ENCODE results near the gene EOLA2. TPM values are rescaled to one million over a fixed set of nuclear protein-coding genes. Genes with fewer than 3 reads are reported as not detected.
"Not testable (repeated sequence)": the region's sequence is repeated elsewhere in the genome, so short reads cannot be mapped to it uniquely, and the experiment has no call there.

The EOLA2 gene
- 14.2 and 17.2 TPM in 2 replicates for polyA plus RNA-seq (2014; cell fraction: cytosol; rRNA removed)
- 16.1 and 17.2 TPM in 2 replicates for polyA plus RNA-seq (2014; cell fraction: nucleus; rRNA removed)

DNA sequence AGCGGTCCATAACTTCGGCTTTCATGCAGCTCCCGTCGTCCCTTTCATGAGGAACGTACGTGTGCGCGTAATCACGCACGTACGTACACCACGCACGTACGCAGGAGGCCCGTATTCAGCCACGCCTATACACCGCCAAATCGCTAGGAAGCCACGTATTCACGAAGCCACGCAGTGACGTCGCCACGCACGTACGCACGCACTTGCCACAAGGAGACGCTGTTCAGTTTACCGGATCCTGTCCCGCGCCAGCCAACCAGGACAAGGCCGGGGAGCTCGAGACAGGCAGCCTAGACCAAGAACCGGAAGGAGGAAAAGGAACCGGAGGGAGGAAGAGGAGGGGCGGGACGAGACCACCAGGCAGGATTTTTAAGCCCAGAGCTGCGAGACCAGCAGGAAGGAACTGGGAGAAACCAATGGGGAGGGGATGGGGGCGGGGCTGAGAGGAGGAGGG lies at the start of gene EOLA2:
Gene EOLA2, minus strand, starts transcription at position 65 of the 454 bp plus-strand sequence. CDS start 4,617 bp downstream, outside the sequence.
- DNase-seq (ENCODE audit: low spot score) = peak; percentile 97

DNA sequence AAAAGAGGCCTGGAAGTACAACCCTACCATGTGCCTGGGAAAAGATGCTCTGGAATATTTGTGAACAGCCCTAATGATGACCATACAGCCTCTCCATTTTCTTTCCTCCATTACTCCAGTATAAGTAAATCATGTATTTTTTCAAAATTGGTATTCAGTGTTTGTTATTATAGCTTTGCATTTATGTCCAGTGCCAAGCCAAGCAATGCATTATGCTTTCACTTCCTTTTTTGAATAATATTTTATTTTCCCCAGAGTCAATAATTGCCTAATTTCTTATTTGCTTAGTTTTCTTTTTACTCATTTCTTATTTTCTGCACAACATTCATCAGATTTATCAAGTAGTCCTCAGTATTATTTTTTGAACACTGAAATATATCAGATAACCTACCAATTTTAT lies 49.3 kb upstream of the EOLA2 start:
- DNase-seq (ENCODE audit: low spot score) = no peak

DNA sequence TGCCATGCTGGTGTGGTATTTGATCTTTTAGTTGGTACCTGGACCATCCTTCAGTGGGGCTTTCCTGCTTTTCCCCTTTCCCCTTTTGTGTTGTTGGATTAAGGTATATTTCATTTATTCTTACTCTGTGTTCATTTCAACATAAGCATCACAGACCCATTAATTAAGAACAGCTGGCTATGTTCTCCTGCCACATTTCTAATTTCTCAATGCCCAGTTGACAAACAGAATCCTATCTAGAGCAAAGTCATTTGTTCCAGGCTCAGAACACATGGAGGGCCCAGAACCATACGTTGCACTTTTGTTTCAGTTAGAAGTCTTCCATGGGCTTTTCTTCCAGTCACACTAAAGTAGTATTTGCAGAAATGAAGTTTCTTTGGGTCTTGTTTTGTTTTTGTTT lies 46.1 kb upstream of the EOLA2 start:
- DNase-seq (ENCODE audit: low spot score) = no peak

DNA sequence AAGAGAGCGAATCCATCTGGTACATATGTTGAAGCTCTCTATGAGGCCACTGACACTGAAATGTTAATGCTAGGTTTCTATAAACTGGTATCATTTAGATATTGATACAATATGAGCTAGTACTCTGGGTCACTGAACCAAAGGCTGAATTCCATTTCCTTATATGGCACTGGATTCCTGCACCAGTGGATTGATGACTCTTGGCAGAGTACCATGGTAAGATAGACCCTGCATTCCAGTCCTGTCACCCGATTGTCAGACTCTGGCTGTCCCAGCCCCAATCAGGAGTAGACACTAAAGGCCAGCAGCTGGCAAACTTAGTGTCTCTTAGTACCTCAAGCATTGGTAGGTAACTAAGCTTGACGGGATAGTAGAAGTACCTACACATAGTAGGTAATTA lies 44.0 kb upstream of the EOLA2 start:
- DNase-seq (ENCODE audit: low spot score) = no peak

DNA sequence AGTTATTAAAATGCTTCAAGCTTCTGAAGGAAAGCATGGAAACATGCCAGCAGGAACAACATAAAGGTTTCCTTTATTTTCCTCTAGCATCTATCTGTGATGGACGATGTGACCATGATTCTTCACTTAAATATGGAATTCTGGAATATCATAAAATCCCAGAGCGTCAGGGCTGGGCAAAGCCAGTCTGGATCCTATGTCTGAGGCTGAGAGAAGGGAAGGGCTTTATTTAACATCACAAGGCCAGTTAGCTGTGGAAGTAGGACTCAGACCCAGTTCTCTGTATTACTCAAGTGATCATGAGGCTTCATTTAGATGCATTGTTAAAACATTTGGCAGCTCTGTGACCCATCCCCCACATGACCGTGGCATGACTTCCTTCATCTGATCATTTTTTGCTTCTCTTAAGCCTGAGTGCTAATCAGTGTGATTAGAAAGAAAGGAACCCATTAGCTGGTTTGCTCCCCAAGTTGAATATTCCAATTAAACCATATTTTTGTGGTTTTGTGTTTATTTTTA lies 40.9 kb upstream of the EOLA2 start:
- no peak for DNase-seq (ENCODE audit: low spot score)

DNA sequence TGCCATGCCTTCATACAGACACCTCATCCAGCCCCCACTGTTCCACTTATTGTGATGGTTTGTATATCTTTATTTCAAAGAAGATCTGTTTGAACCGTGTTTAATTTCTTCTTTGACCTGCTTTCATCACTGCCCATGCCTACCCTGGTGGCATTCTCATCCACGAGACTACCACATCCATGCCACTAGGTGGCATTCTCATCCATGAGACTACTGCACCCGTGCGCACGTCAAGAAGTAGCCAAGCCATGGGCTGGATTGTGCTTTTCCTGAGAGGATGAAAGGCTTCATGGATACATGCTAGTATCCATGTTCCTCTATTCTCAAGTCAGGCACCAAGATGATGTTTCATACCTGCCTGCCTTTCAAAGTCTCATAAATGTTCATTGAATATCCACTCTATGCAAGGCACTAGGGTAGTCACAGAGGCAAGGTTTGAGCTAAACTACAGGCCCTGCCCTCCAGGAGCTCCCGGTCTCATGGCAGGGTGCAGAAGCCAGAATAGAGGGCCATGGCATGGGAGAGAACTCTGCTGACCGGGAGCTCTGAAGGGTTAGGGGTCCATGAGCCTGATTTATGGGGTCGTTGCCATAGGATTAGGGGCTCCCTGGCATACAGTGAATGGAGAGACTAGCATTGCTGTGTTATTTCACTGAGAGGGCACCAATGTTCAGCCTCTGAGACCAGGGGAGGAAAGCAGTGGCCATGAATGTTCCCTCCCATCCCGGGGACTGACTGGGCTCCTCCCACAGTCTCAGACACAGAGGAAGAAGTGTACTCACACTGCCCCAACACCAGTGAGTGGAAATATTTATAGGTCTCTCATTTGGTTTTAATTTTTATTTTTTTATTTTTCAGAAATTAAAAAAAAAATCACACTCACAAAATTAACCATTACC lies 24.8 kb upstream of the EOLA2 start:
- peak; percentile 41 for DNase-seq (ENCODE audit: low spot score)

DNA sequence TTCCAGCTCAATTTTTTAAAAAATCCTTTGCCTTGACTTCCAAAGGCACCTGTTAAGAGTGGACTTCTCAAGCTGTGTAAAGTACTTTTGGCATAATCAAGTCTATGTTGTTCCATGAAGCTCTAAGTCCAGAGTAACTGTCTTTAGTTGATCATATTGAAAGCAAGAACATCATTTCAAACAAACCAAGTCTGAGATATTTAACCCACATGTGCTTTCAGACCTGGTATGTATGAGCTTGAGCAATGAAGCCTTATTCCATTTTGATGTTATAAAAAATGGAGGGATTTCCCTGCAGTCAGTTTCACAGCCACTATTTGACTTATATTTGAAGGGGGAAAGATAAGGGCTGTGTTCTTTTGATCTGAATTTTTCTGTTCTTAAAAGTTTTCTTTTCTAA lies 23.7 kb upstream of the EOLA2 start:
- DNase-seq (ENCODE audit: low spot score) = no peak

DNA sequence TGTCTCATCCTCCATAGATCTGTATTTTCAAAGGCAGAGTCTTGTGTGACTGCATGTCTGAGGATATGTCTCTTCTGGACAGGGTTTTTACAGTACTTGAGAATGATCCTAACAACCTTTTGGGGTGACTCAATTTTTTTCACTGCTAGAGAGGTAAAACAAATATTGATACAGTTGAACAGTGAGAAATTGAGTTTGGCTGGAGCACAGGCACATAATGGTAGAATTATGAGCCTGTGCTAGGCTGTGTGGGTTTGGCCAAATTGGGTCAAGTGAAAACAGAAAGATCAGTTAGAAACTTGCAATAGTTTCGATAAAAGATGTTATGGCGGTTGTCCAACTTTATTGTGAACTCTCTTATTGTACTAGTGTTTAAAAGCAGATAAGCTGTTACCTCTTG lies 23.3 kb upstream of the EOLA2 start:
- DNase-seq (ENCODE audit: low spot score) = no peak

DNA sequence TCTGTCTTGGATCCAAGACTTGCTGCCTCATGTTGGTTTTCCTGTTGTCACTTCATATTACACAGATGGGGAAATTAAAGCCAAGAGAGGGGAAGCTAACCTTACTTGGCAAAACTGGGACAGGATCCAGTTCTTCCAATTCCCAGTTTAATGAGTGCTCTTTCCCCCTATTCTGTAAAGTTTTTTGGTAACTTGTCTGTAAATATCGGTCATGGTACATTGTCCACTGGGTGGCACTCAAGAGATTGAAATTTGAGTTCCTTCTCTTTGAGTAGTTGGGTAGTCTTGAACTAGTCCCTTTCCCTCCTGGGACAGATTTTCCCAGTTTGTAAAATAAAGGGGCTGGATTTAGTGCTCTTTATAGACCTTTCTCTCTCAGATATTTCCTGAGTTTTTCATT lies 12.4 kb upstream of the EOLA2 start:
- peak; percentile 7 for DNase-seq (ENCODE audit: low spot score)

DNA sequence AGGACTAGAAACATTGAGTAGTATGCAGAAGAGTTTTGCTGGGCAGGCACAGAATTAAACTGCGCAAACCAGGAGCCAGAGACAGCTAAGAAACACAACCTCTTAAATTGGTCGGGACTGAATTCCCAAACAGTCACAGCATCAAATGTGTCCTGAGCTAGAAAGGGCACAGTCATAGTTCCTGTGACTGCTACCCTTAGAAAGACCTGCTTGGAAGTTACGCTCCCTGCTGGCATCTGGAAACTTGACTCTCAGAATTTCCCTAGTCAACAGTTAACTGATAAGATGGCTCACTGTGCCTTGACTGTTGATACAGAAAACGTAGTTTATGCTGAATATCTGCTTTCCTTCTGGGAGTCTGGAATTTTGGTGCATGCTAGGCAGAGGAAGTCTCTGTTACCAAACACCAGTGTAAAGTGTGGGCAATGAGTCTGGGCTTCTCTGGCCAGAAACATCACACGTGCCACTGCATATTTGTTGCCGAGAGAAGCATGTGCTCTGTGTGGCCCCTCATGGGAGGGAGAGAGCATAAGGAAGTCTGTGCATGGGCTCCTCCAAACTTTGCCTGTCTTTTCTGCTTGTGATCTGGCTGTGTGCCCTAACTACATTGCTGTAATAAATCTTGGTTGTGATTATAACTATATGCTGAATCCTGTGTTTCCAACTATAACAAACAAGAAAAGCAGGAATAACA lies 11.6 kb upstream of the EOLA2 start:
- DNase-seq (ENCODE audit: low spot score) = no peak

DNA sequence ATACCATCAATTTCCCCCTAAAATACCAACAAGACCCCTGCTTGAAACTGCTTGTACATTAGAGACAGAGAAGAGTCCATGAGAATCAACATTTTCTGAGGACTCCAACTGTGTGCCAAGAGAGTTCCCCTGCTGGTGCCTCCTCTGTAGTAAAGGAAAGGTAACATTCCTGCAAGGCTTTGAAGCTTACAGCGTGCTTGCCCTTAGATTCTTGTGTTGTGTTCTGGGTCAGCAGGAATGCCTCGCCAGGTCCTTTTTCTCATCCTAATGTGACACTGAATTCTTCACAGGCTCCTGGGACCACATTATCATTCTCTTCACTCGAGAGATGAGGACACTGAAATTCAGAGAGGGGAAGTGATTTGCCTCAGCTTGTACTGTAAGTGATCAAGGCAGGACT lies 9.7 kb upstream of the EOLA2 start:
- DNase-seq (ENCODE audit: low spot score) = no peak

DNA sequence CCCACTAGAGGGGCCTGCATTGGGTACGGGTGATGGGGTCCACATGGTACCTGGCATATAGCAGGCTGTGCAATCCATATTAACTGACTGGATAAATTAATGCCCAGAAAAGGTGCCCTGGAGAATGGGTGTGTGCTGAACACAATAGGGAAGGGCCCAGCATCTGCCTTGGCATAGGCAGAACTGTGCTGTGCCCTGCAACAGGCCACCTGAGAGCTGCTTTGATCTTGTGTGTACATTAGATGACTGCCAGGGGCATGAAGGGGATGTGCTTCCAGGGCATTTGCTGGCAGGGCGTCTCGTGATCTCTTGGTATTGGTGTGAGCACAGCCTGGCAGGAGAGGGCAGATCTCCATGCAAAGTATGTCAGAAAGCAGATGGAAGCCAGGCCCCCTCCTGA lies 8.6 kb upstream of the EOLA2 start:
- DNase-seq (ENCODE audit: low spot score) = not testable (repeated sequence)

DNA sequence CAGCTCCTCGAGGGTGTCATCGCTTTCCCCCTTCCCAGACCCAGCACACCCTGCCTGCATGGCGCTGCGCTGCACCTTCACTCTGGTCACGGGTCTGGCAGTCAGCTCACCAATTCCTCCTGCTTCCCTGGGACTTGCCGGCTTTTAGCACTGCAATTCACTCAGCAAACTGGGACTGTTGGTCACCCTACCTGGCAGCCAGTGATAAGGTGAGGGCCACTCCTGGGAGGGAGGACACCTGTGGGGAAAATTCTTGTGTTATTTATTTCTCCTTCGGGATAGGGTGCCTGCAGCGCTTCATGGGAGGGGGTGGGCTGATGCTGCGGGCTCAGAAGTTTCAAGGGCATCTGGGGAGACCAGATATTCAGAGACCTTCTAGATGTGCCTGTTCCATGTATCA lies 7.5 kb upstream of the EOLA2 start:
- DNase-seq (ENCODE audit: low spot score) = not testable (repeated sequence)

DNA sequence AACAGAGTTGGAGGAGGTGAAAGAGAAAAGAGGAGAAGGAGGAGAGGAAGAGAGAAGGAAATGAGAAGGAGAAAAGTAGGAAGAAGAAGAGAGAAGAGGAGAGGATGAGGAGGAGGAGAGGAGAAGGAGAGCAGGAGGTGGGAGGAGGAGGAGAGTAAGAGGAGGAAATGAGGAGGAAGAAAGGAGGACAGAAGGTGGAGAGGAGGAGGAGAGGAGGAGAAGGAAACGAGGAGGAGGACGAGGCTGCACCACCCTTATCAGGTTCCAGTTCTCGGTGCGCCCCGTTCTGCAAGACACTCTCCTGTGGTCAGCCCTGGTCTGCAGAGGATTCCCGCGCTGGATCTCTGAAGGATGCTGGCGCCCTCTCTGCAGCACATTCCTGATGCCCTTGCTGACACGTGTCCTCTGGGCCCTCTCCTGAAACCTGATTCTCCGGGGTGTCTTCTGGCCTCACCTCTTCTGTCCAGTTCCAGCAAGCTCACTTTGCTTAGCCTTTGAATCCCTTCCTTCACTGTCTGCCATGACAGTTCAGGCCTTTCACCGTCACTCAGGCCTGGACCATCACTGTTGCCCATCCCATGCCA lies 6.9 kb upstream of the EOLA2 start:
- not testable (repeated sequence) for DNase-seq (ENCODE audit: low spot score)

DNA sequence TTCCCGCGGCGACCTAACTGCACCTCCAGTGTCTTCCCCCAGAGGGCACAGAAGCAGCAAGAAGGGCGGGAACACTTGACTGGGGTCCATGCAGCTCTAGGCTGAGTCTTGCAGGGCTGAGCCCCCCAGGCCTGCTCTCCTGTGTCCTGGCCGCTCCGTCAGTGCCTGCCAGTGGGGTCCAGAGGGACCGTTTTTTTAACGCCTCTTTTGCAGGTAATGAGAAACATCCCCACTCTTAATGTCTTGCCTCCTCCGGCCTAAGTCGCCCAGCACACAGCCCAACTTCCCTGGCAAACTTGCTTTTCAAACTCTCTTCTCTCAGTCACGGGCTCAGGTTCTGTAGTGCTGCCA lies 2.4 kb upstream of the EOLA2 start:
- DNase-seq (ENCODE audit: low spot score) = not testable (repeated sequence)

DNA sequence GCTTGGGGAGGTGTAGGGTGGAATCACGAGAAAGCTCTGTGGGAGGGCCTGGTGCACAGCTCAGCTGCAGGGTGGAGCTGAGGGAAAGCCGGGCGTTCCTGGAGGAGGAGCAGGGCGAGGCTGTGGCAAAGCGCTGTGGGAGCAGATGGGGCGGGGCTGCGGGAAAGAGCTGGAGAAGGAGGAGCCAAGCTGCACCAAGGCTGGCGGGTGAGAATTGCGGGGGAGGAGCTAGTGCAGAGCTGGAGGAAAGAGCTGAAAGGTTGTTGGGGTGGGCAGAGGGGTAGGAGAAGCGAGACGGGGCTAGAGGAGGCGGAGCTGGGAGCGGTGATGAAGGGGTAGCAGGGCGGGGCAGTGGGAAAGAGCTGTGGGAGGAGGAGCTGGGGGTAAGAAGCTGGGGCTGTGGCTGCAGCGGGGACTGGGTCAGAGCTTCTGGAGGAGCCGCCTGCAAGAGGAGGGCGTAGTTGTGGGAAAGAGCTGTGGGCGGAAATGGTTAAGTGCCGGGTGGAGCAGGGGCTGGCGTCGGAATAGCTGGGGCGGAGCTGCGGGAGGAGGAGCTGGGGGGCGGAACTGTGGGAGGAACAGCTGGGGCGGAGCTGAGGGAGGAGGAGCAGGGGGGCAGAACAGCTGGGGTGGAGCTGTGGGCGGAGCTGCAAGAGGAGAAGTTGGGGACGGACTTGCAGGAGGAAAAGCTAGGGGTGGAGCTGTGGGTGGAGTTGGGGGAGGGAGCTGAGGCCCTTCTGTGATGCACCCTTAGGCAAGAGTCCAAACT lies 1.8 kb upstream of the EOLA2 start:
- peak; percentile 95 for DNase-seq (ENCODE audit: low spot score)

DNA sequence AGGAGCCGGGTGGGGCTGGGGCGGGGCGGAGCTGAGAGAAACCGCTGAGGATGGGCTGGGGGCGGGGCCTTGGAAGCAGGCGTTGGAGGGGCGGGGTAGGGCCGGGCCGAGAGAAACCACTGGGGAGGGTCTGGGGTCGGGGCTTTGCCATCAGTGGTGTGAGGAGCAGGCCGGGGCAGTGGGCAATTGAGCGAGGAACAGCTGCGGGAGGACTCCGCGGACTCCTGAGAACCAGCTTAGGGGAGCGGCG lies 1.3 kb upstream of the EOLA2 start:
- DNase-seq (ENCODE audit: low spot score) = no peak

DNA sequence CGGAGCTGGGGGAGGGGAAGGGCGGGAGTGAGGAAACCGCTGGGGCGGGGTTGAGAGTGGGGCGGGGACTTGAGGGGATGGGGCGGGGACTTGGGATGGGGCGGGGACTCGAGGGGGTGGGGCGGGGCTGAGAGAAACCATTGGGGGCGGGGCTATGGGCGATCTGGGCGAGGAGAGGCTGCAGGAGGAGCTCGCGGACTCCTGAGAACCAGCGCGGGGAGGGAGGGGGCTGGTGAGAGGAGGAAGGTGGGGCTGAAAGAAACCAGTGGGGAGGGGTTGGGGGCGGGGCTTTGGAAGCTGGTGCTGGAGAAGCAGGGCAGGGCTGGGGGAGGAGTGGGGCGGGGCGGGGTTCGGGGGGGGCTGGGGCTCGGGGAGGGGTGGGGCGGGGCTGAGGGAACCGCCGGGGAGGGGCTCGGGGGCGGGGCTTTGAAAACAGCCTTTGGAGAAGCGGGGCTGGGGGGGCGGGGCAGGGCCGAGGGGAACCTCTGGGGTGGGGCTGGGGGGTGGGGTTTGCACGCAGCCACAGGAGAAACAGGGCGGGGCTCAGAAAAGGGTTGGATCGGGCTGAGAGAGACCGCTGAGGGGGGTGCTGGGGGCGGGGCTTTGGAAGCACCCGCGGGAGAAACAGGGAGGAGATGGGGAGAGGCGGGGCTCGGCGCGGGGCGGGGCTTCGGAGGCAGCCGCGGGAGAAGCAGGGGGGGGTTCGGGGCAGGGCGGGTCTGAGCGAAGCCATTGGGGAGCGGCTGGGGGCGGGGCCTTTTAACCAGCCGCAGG lies 777 bp upstream of the EOLA2 start:
- DNase-seq (ENCODE audit: low spot score) = peak; percentile 82

DNA sequence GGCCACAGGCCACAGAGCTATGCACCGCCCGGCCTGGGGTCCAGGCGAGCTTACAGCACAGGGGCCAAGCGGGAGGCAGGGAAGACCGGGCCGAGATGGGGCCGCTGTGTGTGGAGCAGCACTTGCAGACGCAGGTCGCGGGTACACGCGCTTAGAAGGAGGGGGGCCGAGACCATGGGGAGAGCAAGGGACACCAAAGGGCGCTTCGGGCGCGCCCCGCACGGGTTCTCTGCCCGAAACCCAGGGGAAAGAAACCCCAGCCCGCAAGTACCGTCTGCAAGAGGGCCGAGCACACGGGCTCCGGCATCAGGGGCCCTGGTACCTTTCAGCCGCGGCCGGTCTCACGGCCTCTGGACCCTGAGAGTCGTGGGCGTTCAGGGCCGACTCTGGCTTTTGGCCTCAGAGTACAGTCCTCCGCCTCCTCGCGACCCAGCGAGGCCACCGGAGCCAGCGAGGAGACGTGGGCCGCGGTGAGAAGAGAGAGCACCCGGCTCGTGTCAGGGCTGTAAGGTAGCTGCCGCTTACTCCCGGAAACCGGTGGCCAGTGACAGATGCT lies 342 bp downstream of the EOLA2 start:
- DNase-seq (ENCODE audit: low spot score) = peak; percentile 5

DNA sequence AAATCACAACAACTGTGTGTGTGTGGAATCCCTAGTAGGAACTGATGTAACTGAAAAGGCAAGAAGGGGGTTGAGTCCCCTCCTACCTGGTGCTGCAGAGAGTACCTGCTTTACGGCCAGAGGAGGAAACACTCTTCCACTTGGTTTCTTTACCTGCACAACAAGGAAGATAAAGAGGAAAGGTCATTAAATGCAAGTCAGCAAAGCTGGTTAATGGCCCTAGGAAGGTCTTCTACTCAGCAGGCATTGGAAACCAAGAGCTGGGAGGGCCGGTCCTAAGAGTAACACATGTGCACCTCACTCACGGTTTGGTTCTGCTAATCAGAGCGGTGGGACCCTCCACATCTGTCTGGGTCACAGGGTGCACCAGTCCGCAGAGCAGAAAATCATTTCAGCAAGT lies 963 bp downstream of the EOLA2 start:
- not testable (repeated sequence) for DNase-seq (ENCODE audit: low spot score)

DNA sequence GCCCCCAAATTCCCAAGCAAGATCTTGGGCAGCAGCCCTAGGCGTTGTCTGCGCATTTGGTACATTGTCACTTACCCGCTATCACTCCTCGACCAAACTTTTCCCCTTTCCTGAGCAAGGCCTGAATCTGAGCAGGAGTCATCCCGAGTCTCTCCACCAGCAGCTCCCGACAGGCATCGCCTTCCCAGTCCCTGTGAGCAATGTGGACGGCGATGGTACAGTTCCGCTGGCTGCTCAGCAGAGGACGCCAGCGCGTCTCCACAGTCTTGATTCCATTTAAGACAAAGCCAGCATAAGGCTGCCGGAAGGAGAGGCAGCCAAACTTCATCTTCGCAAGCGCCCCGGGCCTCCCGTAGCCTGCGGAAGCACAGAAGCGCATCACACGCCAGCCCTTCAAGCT lies 4.7 kb downstream of the EOLA2 start:
- DNase-seq (ENCODE audit: low spot score) = not testable (repeated sequence)
